Panc1 (cell line): Measurements from ENCODE around the gene CARNS1. TPM values are rescaled to one million over a fixed set of nuclear protein-coding genes. Genes with fewer than 3 reads are reported as not detected.

Source experiments
- ATAC-seq: fragments of 200-7000 bp; cut with Tn5 transposase; 2 replicates; pipeline ENCODE4 v1.9.1; 2020; ENCODE audit warnings: mild to moderate bottlenecking, moderate library complexity
- BruUV-seq: library from RNA; stranded (reverse); fragments of 400-500 nt; replicated peaks from 2 replicates; lab custom pipeline; 2021; lab: Mats Ljungman, UMichigan
- CTCF ChIA-PET: fragments of 300-600 bp; sonication (Branson Sonifier 250); formaldehyde crosslinking; loops from one replicate; lab custom pipeline; 2022; ENCODE audit warnings: antibody characterized with exemption; lab: Charles Lee
- POLR2A ChIA-PET: fragments of 300-600 bp; sonication (Branson Sonifier 250); formaldehyde crosslinking; loops from one replicate; lab custom pipeline; 2022; ENCODE audit warnings: antibody characterized with exemption; lab: Charles Lee
- DNase-seq: peaks from one replicate; pipeline ENCODE4 v3.0.0-alpha.2; 2010; ENCODE audit warnings: low read depth, low spot score
- H3K27ac ChIP-seq: 2 replicates; pipeline ENCODE4 v1.5.1; 2011; ENCODE audit warnings: mild to moderate bottlenecking, low read length, inconsistent platforms
- H3K27me3 ChIP-seq: fragments of 200-500 bp; sonication (Bioruptor generic); 2 replicates; pipeline ENCODE4 v1.6.0; 2014; ENCODE audit warnings: low read length, inconsistent platforms; ENCODE audit not compliant: control insufficient read depth, insufficient read depth
- H3K36me3 ChIP-seq: fragments of 200-500 bp; sonication (Bioruptor generic); 2 replicates; pipeline ENCODE4 v1.5.1; 2014; ENCODE audit warnings: inconsistent platforms, mild to moderate bottlenecking, low read length, moderate library complexity; ENCODE audit not compliant: control insufficient read depth, insufficient read depth
- H3K4me1 ChIP-seq: 2 replicates; pipeline ENCODE4 v1.5.1; 2011; ENCODE audit warnings: inconsistent platforms, mild to moderate bottlenecking, low read length, moderate library complexity; ENCODE audit not compliant: control insufficient read depth, insufficient read depth
- H3K4me3 ChIP-seq, 2 experiments: 2 replicates each; pipeline ENCODE4 v1.5.1; 2011 to 2012; ENCODE audit warnings: low read depth in 2 of 2, low read length in 2 of 2, mild to moderate bottlenecking in 2 of 2, inconsistent platforms in 1 of 2, moderate library complexity in 1 of 2
- H3K9me3 ChIP-seq: fragments of 200-500 bp; sonication (Bioruptor generic); 2 replicates; pipeline ENCODE4 v1.5.1; 2014; ENCODE audit warnings: low read depth, mild to moderate bottlenecking, inconsistent platforms, low read length, moderate library complexity; ENCODE audit not compliant: control insufficient read depth, insufficient read depth
- TCF7L2 ChIP-seq: IDR thresholded peaks from 2 replicates; pipeline ENCODE4 v1.6.1; 2011; ENCODE audit warnings: mild to moderate bottlenecking, low read depth, low read length, inconsistent platforms
- in situ Hi-C: cut with HindIII; loops from 2 replicates; pipeline ENCODE4 v1.10.0; 2016; ENCODE audit warnings: low sequenced_read_pairs, low pct_unique_long_range_greater_than_20kb
- intact Hi-C: fragments of 100-400 bp; cut with micrococcal nuclease; formaldehyde crosslinking; loops from one replicate; pipeline ENCODE4 v1.10.0; 2022; ENCODE audit not compliant: unreplicated experiment
- total RNA-seq: library from RNA; stranded (reverse); gene quantifications from one replicate; pipeline ENCODE4 v1.2.1, GENCODE V29; 2021; ENCODE audit not compliant: unreplicated experiment
- TF ChIP-seq, protein P1 (sequence below): fragments of 450-650 bp; IDR thresholded peaks from 2 replicates; pipeline ENCODE4 v1.5.1; 2017; ENCODE audit warnings: mild to moderate bottlenecking
- TF ChIP-seq, protein P2 (sequence below), 2 experiments: IDR thresholded peaks; 2 replicates each; pipeline ENCODE4 v1.6.1; 2011 to 2012; ENCODE audit warnings: low read depth in 2 of 2, control low read depth in 1 of 2, low read length in 1 of 2, mild to moderate bottlenecking in 1 of 2, moderate library complexity in 1 of 2; ENCODE audit not compliant: insufficient read depth in 1 of 2

Gene CARNS1
- total RNA-seq, 1 experiment from 2014 or later: 1.0 TPM

DNA sequence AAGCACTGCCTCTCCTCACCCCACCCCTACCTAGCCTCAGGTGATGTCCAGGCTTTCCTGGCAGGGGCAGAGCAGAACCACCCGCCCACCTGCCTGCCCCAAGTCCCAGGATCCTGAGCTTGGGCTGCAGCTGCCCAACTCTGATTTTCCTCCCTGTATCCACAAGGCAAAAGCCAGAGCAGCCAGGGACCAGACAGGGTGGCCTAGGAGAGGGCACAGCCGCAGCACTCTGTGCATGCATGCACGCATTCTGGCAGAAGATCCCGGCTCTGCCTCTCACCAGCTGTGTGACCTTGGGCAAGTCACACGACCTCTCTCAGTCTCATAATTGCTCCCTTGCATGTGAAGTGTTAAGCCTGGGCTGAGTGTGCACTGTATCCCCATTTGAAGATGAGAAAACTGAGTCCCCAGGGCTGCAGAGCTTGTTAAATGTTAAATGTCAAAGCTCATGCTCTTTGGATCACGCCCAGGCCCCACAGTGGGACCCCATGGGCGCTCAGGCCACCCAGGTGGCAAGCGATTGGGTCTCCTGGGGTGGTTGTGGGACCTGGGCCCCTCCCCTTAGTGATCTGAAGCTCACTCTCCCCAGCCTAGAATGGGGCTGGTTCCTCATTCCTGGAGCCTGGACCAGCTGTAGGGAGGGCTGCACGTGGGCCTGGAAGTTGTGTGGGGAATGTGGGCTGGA, 2.8 kb upstream of the CARNS1 start:
- intact Hi-C loops: loop anchor here (5.0 kb wide), 1 partner anchor 95 kb away; the partner anchor contains the start of genes CDK2AP2 and PITPNM1
- ATAC-seq: no peak
- POLR2A ChIA-PET: interaction anchor here (1.2 kb wide), 1 partner anchor 11 kb away, joined by 3 read pairs; the partner anchor contains the start of gene PPP1CA

DNA sequence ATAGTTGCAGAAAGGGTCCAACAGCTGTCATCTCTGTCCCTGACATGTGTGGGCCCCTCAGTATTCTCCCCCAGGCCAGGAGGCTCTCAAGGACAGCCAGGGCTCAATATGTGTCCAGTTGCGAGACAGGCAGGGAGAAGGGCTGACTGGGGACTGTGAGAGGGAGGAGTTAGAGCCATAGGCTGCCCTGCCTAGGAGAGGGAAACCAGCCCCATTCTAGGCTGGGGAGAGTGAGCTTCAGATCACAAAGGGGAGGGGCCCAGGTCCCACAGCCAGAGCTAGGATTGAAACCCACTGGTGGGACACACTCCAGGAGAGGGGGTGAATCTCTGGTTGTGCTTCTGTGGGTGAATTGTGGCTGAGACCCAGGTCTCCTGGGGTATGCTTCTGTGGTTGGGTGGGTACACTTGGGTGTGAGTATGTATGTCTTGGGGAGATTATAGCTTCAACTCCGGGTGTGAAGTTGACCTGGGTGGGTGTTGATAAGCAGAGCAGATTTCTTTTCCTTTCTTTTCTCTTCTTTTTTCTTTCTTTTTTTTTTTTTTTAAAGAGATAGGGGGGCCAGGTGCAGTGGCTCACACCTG, 2.1 kb upstream of the CARNS1 start:
- no TSS peak for BruUV-seq
- intact Hi-C loops (loop anchor here (5.0 kb wide), 1 partner anchor 94 kb away; the partner anchor contains the start of genes CDK2AP2 and PITPNM1), in situ Hi-C loops (no loop called here)
- no peaks in the 10 kb centered on the region for H3K36me3 ChIP-seq
- ChIA-PET CTCF (interaction anchor here (0.7 kb wide), 1 partner anchor 132 kb away, joined by 7 read pairs; no protein-coding TSS in a partner anchor), POLR2A (interaction anchor here (0.6 kb wide), 1 partner anchor 69 kb away, joined by 3 read pairs; the partner anchor contains the start of gene AIP)
- no peaks in the 10 kb centered on the region for H3K9me3 ChIP-seq
- TF ChIP-seq, protein P1, sequence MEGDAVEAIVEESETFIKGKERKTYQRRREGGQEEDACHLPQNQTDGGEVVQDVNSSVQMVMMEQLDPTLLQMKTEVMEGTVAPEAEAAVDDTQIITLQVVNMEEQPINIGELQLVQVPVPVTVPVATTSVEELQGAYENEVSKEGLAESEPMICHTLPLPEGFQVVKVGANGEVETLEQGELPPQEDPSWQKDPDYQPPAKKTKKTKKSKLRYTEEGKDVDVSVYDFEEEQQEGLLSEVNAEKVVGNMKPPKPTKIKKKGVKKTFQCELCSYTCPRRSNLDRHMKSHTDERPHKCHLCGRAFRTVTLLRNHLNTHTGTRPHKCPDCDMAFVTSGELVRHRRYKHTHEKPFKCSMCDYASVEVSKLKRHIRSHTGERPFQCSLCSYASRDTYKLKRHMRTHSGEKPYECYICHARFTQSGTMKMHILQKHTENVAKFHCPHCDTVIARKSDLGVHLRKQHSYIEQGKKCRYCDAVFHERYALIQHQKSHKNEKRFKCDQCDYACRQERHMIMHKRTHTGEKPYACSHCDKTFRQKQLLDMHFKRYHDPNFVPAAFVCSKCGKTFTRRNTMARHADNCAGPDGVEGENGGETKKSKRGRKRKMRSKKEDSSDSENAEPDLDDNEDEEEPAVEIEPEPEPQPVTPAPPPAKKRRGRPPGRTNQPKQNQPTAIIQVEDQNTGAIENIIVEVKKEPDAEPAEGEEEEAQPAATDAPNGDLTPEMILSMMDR: no peak
- TF ChIP-seq TCF7L2: no peak
- ATAC-seq: no peak
- H3K4me3 ChIP-seq: no peak overlapping the region
- H3K27ac ChIP-seq: no peak overlapping the region
- no peak for DNase-seq
- peaks cover 40% of the 10 kb centered on the region for H3K4me1 ChIP-seq
- H3K27me3 ChIP-seq: no peaks in the 10 kb centered on the region

More for the DNA sequence above, 2.8 kb upstream of the CARNS1 start:
- Histone ChIP-seq H3K4me1 (peaks cover 32% of the 10 kb centered on the region), H3K36me3 (no peaks in the 10 kb centered on the region), H3K27me3 (no peaks in the 10 kb centered on the region), H3K27ac (no peak overlapping the region), H3K4me3 (no peak overlapping the region), H3K9me3 (no peaks in the 10 kb centered on the region)
- BruUV-seq: no TSS peak
- in situ Hi-C loops: no loop called here
- TF ChIP-seq, protein P2, sequence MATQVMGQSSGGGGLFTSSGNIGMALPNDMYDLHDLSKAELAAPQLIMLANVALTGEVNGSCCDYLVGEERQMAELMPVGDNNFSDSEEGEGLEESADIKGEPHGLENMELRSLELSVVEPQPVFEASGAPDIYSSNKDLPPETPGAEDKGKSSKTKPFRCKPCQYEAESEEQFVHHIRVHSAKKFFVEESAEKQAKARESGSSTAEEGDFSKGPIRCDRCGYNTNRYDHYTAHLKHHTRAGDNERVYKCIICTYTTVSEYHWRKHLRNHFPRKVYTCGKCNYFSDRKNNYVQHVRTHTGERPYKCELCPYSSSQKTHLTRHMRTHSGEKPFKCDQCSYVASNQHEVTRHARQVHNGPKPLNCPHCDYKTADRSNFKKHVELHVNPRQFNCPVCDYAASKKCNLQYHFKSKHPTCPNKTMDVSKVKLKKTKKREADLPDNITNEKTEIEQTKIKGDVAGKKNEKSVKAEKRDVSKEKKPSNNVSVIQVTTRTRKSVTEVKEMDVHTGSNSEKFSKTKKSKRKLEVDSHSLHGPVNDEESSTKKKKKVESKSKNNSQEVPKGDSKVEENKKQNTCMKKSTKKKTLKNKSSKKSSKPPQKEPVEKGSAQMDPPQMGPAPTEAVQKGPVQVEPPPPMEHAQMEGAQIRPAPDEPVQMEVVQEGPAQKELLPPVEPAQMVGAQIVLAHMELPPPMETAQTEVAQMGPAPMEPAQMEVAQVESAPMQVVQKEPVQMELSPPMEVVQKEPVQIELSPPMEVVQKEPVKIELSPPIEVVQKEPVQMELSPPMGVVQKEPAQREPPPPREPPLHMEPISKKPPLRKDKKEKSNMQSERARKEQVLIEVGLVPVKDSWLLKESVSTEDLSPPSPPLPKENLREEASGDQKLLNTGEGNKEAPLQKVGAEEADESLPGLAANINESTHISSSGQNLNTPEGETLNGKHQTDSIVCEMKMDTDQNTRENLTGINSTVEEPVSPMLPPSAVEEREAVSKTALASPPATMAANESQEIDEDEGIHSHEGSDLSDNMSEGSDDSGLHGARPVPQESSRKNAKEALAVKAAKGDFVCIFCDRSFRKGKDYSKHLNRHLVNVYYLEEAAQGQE (IDR thresholded peaks at IDR 0.05; ENCODE audit: insufficient read depth in 1 of 2, low read depth in 2 of 2, low read length in 1 of 2): no peak
- TF ChIP-seq, protein P1: no peak
- DNase-seq: no peak
- CTCF ChIA-PET: interaction anchor here (2.1 kb wide), 1 partner anchor 11 kb away, joined by 9 read pairs; the partner anchor contains the start of gene PPP1CA
